PC-9 (cell line): ENCODE measurements around the gene ZNF90. TPM values are rescaled to one million over a fixed set of nuclear protein-coding genes. Genes with fewer than 3 reads are reported as not detected.
"Not testable (repeated sequence)": the region's sequence is repeated elsewhere in the genome, so short reads cannot be mapped to it uniquely, and the experiment has no call there.

Experiments used
- BruUV-seq: library from RNA; stranded (reverse); fragments of 400-500 nt; replicated peaks from 2 replicates; lab custom pipeline; 2021; lab: Mats Ljungman, UMichigan
- CTCF ChIA-PET: fragments of 300-600 bp; sonication (Branson Sonifier 250); formaldehyde crosslinking; loops from one replicate; lab custom pipeline; 2022; ENCODE audit warnings: antibody characterized with exemption; lab: Charles Lee
- POLR2A ChIA-PET: fragments of 300-600 bp; sonication (Branson Sonifier 250); formaldehyde crosslinking; loops from one replicate; lab custom pipeline; 2022; ENCODE audit warnings: antibody characterized with exemption; ENCODE audit not compliant: unreplicated experiment; lab: Charles Lee
- DNase-seq, 2 experiments: peaks; one replicate each; pipeline versions ENCODE4 v3.0.0 to v3.0.0-alpha.2; 2015 to 2022; ENCODE audit warnings: mixed read lengths in 1 of 2
- H2AFZ ChIP-seq: fragments of 200-600 bp; sonication (generic); 2 replicates; pipeline ENCODE4 v1.8.1; 2017; ENCODE audit warnings: antibody characterized with exemption
- H3F3A ChIP-seq: fragments of 200-600 bp; sonication (generic); 2 replicates; pipeline ENCODE4 v1.8.1; 2017; ENCODE audit warnings: antibody characterized with exemption, mild to moderate bottlenecking, low read depth; ENCODE audit not compliant: insufficient read depth
- H3K27ac ChIP-seq: fragments of 200-600 bp; sonication (generic); 2 replicates; pipeline ENCODE4 v1.6.1; 2016; ENCODE audit warnings: mixed run types
- H3K27me3 ChIP-seq: fragments of 200-600 bp; sonication (generic); 2 replicates; pipeline ENCODE4 v1.6.1; 2016; ENCODE audit warnings: low read depth, mixed run types; ENCODE audit not compliant: insufficient read depth
- H3K36me3 ChIP-seq: fragments of 200-600 bp; sonication (generic); 2 replicates; pipeline ENCODE4 v1.6.1; 2016; ENCODE audit warnings: low read depth, mixed run types
- H3K4me1 ChIP-seq: fragments of 200-600 bp; sonication (generic); replicated peaks from 2 replicates; pipeline ENCODE4 v1.6.1; 2016; ENCODE audit warnings: mixed run types; ENCODE audit not compliant: insufficient read depth
- H3K4me2 ChIP-seq: fragments of 200-600 bp; sonication (generic); 2 replicates; pipeline ENCODE4 v1.6.1; 2017; ENCODE audit warnings: mixed run types
- H3K4me3 ChIP-seq: fragments of 200-600 bp; sonication (generic); 2 replicates; pipeline ENCODE4 v1.6.1; 2016; ENCODE audit warnings: mixed run types
- H3K79me2 ChIP-seq: fragments of 200-600 bp; sonication (generic); 2 replicates; pipeline ENCODE4 v1.6.1; 2017; ENCODE audit warnings: low read depth, mixed run types
- H3K9me2 ChIP-seq: fragments of 200-600 bp; sonication (generic); 2 replicates; pipeline ENCODE4 v1.8.1; 2017; ENCODE audit warnings: mild to moderate bottlenecking; ENCODE audit not compliant: insufficient read depth
- H3K9me3 ChIP-seq: fragments of 200-600 bp; sonication (generic); 2 replicates; pipeline ENCODE4 v1.8.1; 2016; ENCODE audit warnings: low read depth; ENCODE audit not compliant: insufficient read depth
- H4K20me1 ChIP-seq: fragments of 200-600 bp; sonication (generic); 2 replicates; pipeline ENCODE4 v1.8.1; 2017; ENCODE audit not compliant: insufficient read depth
- EZH2 ChIP-seq: fragments of 200-600 bp; sonication (generic); IDR thresholded peaks from 2 replicates; pipeline ENCODE4 v1.8.0; 2017; ENCODE audit warnings: antibody characterized with exemption, low read depth
- intact Hi-C: fragments of 100-400 bp; cut with micrococcal nuclease; formaldehyde crosslinking; loops from one replicate; pipeline ENCODE4 v1.10.0; 2022; ENCODE audit not compliant: unreplicated experiment
- total RNA-seq: library from RNA; stranded (reverse); gene quantifications from 2 replicates; pipeline ENCODE4 v1.2.3, GENCODE V29; 2021
- TF ChIP-seq, protein P1 (sequence below): fragments of 200-600 bp; sonication (generic); conservative IDR thresholded peaks from 2 replicates; pipeline ENCODE4 v1.6.1; 2017; ENCODE audit warnings: mixed run types, antibody characterized with exemption, mild to moderate bottlenecking, moderate library complexity

Gene ZNF90
- total RNA-seq, 1 experiment from 2014 or later, result 4.2 TPM

DNA sequence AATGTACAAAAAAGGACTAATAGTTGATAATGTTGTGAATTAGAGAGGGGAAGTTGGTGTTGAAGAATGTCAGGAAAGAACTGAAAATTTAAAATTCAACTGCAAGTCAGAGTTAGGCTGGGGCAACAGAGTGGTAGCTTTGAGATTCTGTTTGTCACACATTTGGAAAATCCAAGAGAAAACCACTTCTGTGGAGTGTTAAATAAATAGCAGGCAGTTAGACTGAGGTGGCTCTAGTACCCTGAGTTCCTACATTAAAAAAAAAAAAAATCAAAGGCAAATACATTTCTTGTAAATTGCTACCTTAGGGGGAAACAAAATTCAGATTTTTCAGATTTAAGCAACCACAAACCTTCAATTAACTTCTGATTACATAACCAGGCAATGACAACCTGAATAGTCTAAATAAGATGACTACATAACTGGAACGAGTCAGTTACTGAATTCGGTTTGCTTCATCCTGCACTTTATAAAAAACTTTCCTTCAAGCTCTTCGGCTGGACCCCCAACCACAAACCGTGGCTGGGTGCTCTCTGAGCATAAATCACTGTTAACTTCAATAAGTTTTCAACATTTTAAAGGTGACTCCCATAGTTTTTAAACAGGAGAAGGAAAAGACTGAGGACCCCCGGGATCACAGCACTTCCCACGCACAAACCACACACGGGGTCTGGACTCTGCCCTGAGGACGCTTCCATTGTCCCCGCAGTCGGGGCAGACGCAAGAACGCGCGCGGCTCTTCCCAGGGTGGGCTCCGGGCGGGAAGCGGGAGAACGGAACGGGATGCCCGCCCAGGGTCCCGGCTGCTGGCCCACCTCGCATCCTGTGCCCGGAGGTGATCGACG is 39.2 kb upstream of the ZNF90 start:
- Histone ChIP-seq H3F3A (peaks cover 7% of the 10 kb centered on the region; the same call in 1 of the 2 replicates), H3K36me3 (no peaks in the 10 kb centered on the region), H3K27me3 (no peaks in the 10 kb centered on the region), H3K4me3 (peak overlapping the region; percentile 72), H3K4me1 (peaks cover 8% of the 10 kb centered on the region), H3K27ac (peak overlapping the region; percentile 44; the same call in 1 of the 2 replicates), H3K4me2 (peak overlapping the region; percentile 88), H2AFZ (peak overlapping the region; percentile 97), H3K9me3 (peaks cover 20% of the 10 kb centered on the region; the same call in 1 of the 2 replicates), H3K79me2 (no peaks in the 10 kb centered on the region), H4K20me1 (no peaks in the 10 kb centered on the region), H3K9me2 (no peaks in the 10 kb centered on the region)
- intact Hi-C loops, result loop anchor here (1.0 kb wide), 1 partner anchor 14 kb away; no protein-coding TSS in a partner anchor
- BruUV-seq, result no TSS peak
- TF ChIP-seq, protein P1, sequence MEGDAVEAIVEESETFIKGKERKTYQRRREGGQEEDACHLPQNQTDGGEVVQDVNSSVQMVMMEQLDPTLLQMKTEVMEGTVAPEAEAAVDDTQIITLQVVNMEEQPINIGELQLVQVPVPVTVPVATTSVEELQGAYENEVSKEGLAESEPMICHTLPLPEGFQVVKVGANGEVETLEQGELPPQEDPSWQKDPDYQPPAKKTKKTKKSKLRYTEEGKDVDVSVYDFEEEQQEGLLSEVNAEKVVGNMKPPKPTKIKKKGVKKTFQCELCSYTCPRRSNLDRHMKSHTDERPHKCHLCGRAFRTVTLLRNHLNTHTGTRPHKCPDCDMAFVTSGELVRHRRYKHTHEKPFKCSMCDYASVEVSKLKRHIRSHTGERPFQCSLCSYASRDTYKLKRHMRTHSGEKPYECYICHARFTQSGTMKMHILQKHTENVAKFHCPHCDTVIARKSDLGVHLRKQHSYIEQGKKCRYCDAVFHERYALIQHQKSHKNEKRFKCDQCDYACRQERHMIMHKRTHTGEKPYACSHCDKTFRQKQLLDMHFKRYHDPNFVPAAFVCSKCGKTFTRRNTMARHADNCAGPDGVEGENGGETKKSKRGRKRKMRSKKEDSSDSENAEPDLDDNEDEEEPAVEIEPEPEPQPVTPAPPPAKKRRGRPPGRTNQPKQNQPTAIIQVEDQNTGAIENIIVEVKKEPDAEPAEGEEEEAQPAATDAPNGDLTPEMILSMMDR, result no peak
- TF ChIP-seq EZH2, result no peak
- ChIA-PET POLR2A (interaction anchor here (0.6 to 1.6 kb wide), 2 partner anchors 14 to 179 kb away, joined by 4 to 12 read pairs; no protein-coding TSS in a partner anchor), CTCF (no interaction called here)
- no peak for DNase-seq

DNA sequence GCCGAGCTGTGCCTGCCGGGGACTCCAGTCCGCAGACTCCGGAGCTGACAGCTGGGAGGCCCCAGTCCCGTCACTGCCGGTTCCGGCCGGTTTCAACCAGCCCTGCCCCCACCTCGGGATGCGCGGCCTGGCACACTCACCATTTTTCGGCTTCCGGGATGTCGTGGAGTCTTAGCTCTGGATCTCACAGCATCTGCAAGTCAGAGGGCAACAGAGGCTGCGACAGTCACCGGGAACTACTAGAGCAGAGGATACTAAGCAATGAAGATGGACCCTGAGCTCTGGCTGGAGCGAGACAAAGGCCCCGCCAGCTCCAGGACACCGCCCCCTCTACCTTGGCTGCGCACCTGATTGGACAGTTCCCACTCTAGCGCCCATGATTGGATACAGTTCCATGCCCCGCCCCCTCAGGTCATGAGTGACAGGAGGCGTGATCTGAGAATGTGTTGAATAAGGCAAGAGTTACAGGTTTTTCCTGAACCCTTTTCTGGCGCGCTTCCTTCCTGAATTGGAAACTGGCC is 38.5 kb upstream of the ZNF90 start, which contains the start of gene ZNF682:
Gene ZNF682, minus strand, starts transcription at position 303 of the 521 bp plus-strand sequence. Its CDS starts 160 bp downstream, at position 143.
- DNase-seq, result peak; percentile 91 to 93
- intact Hi-C loops, result loop anchor here (1.0 kb wide), 1 partner anchor 13 kb away; no protein-coding TSS in a partner anchor
- Histone ChIP-seq H3K4me2 (peak within 1 kb of the TSS; percentile 88), H3K9me2 (no peaks in the 10 kb centered on the region), H3K4me3 (peak within 1 kb of the TSS; percentile 72), H3K36me3 (no peaks in the 10 kb centered on the region), H3K27ac (peak within 1 kb of the TSS; percentile 44), H3K4me1 (peaks cover 8% of the 10 kb centered on the region), H3K27me3 (no peaks in the 10 kb centered on the region), H3F3A (peaks cover 7% of the 10 kb centered on the region; the same call in 1 of the 2 replicates), H2AFZ (peak within 1 kb of the TSS; percentile 97), H4K20me1 (no peaks in the 10 kb centered on the region), H3K79me2 (no peaks in the 10 kb centered on the region), H3K9me3 (peaks cover 20% of the 10 kb centered on the region; the same call in 1 of the 2 replicates)
- TF ChIP-seq EZH2, result no peak
- TF ChIP-seq, protein P1, result no peak
- CTCF ChIA-PET, result no interaction called here
- no TSS peak for BruUV-seq
- POLR2A ChIA-PET, result interaction anchor here (0.6 to 1.6 kb wide), 2 partner anchors 13 to 178 kb away, joined by 4 to 12 read pairs; no protein-coding TSS in a partner anchor

DNA sequence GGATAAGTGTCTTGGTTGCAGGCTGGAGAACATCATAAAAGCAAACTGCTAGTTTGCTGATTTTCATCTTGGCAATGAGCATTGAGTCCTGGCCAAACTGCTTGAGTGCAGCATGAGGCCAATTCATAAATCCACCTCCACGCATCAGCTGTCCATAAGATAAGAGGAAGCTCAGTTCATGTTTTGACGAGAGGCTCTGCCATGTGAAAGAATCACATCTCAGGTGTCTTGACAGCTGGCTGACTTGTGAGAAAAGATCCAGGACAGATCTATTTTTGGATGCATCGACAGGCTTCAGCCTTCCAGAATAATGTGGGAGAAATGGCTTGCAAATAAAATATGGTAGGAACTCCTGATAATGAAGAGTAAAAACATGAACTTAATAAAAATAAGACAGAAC is 33.1 kb upstream of the ZNF90 start:
- TF ChIP-seq, protein P1, result no peak
- no peak for TF ChIP-seq EZH2
- no peaks in the 10 kb centered on the region for H3K36me3 ChIP-seq
- H2AFZ ChIP-seq, result no peak overlapping the region
- DNase-seq, result no peak
- H3F3A ChIP-seq, result 0 out of 2 replicates have a peak, but pooled peaks cover 6% of the 10 kb centered on the region
- H3K27ac ChIP-seq, result no peak overlapping the region
- ChIA-PET CTCF (no interaction called here), POLR2A (interaction anchor here (0.7 kb wide), 1 partner anchor 33 kb away, joined by 5 read pairs; the partner anchor contains the start of gene ZNF90)
- intact Hi-C loops, result no loop called here
- no peaks in the 10 kb centered on the region for H3K27me3 ChIP-seq
- H3K9me2 ChIP-seq, result no peaks in the 10 kb centered on the region
- peaks cover 17% of the 10 kb centered on the region; the same call in 1 of the 2 replicates for H3K9me3 ChIP-seq
- no peak overlapping the region for H3K4me3 ChIP-seq
- no TSS peak for BruUV-seq
- no peak overlapping the region for H3K4me2 ChIP-seq
- no peaks in the 10 kb centered on the region for H3K79me2 ChIP-seq
- no peaks in the 10 kb centered on the region for H3K4me1 ChIP-seq
- H4K20me1 ChIP-seq, result no peaks in the 10 kb centered on the region

DNA sequence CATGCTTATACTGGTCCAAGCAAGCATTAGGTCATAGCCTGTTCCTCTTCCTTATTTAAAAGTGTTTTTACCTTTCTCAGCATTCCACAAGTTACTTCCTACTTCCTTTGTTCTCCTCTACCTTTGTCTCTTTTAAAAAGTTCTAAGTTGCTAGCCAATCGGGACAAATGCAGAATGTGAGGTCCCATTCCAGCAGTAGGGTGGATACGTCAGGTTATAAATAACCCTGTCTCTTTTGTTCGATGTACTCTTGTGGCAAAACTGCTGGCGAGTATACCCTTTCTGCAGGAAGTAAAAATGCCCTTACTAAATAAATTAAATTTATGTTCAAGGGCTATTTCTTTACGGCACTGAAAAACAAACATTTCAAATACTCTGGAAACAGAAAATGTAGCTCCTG is 32.1 kb upstream of the ZNF90 start:
- H3K4me3 ChIP-seq, CTCF ChIA-PET, H3F3A ChIP-seq, H3K4me2 ChIP-seq, intact Hi-C loops, H3K4me1 ChIP-seq, BruUV-seq, H3K27me3 ChIP-seq, H2AFZ ChIP-seq, H4K20me1 ChIP-seq, POLR2A ChIA-PET, H3K27ac ChIP-seq, DNase-seq, H3K36me3 ChIP-seq, H3K79me2 ChIP-seq, H3K9me3 ChIP-seq, H3K9me2 ChIP-seq: not testable (repeated sequence)
